K562 (cell line): ENCODE measurements around the gene EBNA1BP2. TPM values are rescaled to one million over a fixed set of nuclear protein-coding genes. Genes with fewer than 3 reads are reported as not detected.

Experiments used
- ATAC-seq: fragments of 200-7000 bp; cut with Tn5 transposase; 3 replicates; pipeline ENCODE4 v1.9.1; 2020; ENCODE audit warnings: moderate library complexity
- BruUV-seq: library from RNA; stranded (reverse); fragments of 400-500 nt; replicated peaks from 2 replicates; lab custom pipeline; 2021; lab: Mats Ljungman, UMichigan
- CTCF ChIA-PET: fragments of 300-600 bp; formaldehyde crosslinking; extraction: SDS; loops from one replicate; lab custom pipeline; 2021; ENCODE audit warnings: low intra/inter-chr PET ratio; lab: Yijun Ruan, JAX
- POLR2A ChIA-PET: fragments of 300-600, 350-650 bp; sonication (Branson Sonifier 250); formaldehyde crosslinking; extraction: SDS; loops from one replicate; lab custom pipeline; 2021; ENCODE audit warnings: antibody characterized with exemption, inconsistent platforms; lab: Yijun Ruan, JAX
- DNase-seq, 4 experiments: peaks; one replicate each; pipeline versions ENCODE4 v3.0.0 to v3.0.0-alpha.2; 2011 to 2018; ENCODE audit warnings: low spot score in 3 of 4, mixed read lengths in 3 of 4; ENCODE audit errors: extremely low read depth in 1 of 4
- FAIRE-seq: peaks from 2 replicates; lab custom pipeline; 2011; peaks lifted over from hg19 to GRCh38; lab: Jason Lieb, UNC
- H2AFZ ChIP-seq: 2 replicates; pipeline ENCODE4 v1.6.0; 2011; ENCODE audit warnings: low read depth, low read length, control low read depth, inconsistent platforms
- H3K27ac ChIP-seq: fragments of 200-600 bp; 3 replicates; pipeline ENCODE4 v1.8.0; 2011; ENCODE audit warnings: low read depth, mild to moderate bottlenecking, control low read depth, inconsistent platforms, low read length, moderate library complexity, mixed read lengths; ENCODE audit errors: extremely low read depth
- H3K27me3 ChIP-seq, 2 experiments: fragments of 300-600 bp in 1 of 2; 2 replicates in 1 of 2; 3 replicates in 1 of 2; pipeline versions ENCODE4 v1.6.0 to v1.8.0; 2011; ENCODE audit warnings: inconsistent platforms in 2 of 2, low read length in 2 of 2, mild to moderate bottlenecking in 1 of 2, mixed read lengths in 1 of 2, moderate library complexity in 1 of 2; ENCODE audit not compliant: control insufficient read depth in 2 of 2, insufficient read depth in 2 of 2
- H3K36me3 ChIP-seq: fragments of 300-600 bp; 3 replicates; pipeline ENCODE4 v1.8.0; 2011; ENCODE audit warnings: mild to moderate bottlenecking, low read length, inconsistent platforms; ENCODE audit not compliant: control insufficient read depth, insufficient read depth
- H3K4me1 ChIP-seq, 2 experiments: fragments of 200-600 bp in 1 of 2; replicated peaks in 1 of 2; 2 replicates in 1 of 2; 3 replicates in 1 of 2; pipeline versions ENCODE4 v1.5.1 to v1.8.0; 2011; ENCODE audit warnings: inconsistent platforms in 2 of 2, low read length in 2 of 2, mild to moderate bottlenecking in 1 of 2, mixed read lengths in 1 of 2, moderate library complexity in 1 of 2; ENCODE audit not compliant: control insufficient read depth in 2 of 2, insufficient read depth in 2 of 2
- H3K4me2 ChIP-seq: 2 replicates; pipeline ENCODE4 v1.6.1; 2011; ENCODE audit warnings: low read length, control low read depth, inconsistent platforms, mixed read lengths; ENCODE audit not compliant: insufficient read depth
- H3K4me3 ChIP-seq: fragments of 200-600 bp; sonication (generic), shearing (Covaris generic); 2 replicates; pipeline ENCODE4 v1.5.1; 2016; ENCODE audit warnings: control low read depth, inconsistent platforms
- H3K79me2 ChIP-seq: fragments of 200-600 bp; 3 replicates; pipeline ENCODE4 v1.8.0; 2011; ENCODE audit warnings: low read length, inconsistent platforms; ENCODE audit not compliant: control insufficient read depth, insufficient read depth
- H3K9ac ChIP-seq, 2 experiments: 2 replicates each; pipeline versions ENCODE4 v1.6.0 to v1.6.1; 2011; ENCODE audit warnings: low read depth in 2 of 2, low read length in 2 of 2, control low read depth in 1 of 2, inconsistent platforms in 1 of 2, mild to moderate bottlenecking in 1 of 2, mixed read lengths in 1 of 2; ENCODE audit not compliant: insufficient read depth in 1 of 2
- H3K9me1 ChIP-seq: one replicate; pipeline ENCODE4 v1.6.0; 2011; ENCODE audit warnings: inconsistent platforms, mild to moderate bottlenecking, low read length, moderate library complexity; ENCODE audit not compliant: control insufficient read depth, insufficient read depth
- H3K9me3 ChIP-seq: replicated peaks from 2 replicates; pipeline ENCODE4 v1.5.1; 2011; ENCODE audit warnings: low read depth, low read length, inconsistent platforms; ENCODE audit not compliant: control insufficient read depth, insufficient read depth
- H4K20me1 ChIP-seq: replicated peaks from 2 replicates; pipeline ENCODE4 v1.6.1; 2011; ENCODE audit warnings: low read length, inconsistent platforms, mixed read lengths; ENCODE audit not compliant: control insufficient read depth, insufficient read depth
- CBX5 ChIP-seq: IDR thresholded peaks from 2 replicates; pipeline ENCODE4 v1.6.1; 2014; ENCODE audit warnings: low read depth, borderline replicate concordance
- CSDE1 ChIP-seq, 2 experiments: fragments of 450-650 bp; IDR thresholded peaks; 2 replicates each; pipeline ENCODE4 v1.6.1; 2016; ENCODE audit warnings: mild to moderate bottlenecking in 1 of 2
- HNRNPK ChIP-seq: fragments of 200-400 bp; formaldehyde crosslinking; IDR thresholded peaks from one replicate; pipeline ENCODE4 v1.6.1; 2018; ENCODE audit warnings: mild to moderate bottlenecking, low read depth, low read length; ENCODE audit not compliant: poor library complexity, severe bottlenecking
- JUN ChIP-seq, 2 experiments: sonication (generic) in 1 of 2; formaldehyde crosslinking in 1 of 2; IDR thresholded peaks; 2 replicates each; pipeline versions ENCODE4 v1.6.1 to v1.8.0; 2012 to 2022; ENCODE audit warnings: borderline replicate concordance in 2 of 2, mild to moderate bottlenecking in 2 of 2, improper control_type of control experiment in 1 of 2, low read depth in 1 of 2, low read length in 1 of 2, missing genetic modification reagents in 1 of 2
- MXI1 ChIP-seq: IDR thresholded peaks from 2 replicates; pipeline ENCODE4 v1.6.1; 2011; ENCODE audit warnings: low read depth, mild to moderate bottlenecking, improper control_type of control experiment, low read length
- NFIX ChIP-seq: fragments of 250-450 bp; sonication (Bioruptor Pico); IDR thresholded peaks from 2 replicates; pipeline ENCODE4 v1.4.0; 2020; ENCODE audit warnings: low read depth, mild to moderate bottlenecking, moderate library complexity
- NR4A1 ChIP-seq, 2 experiments: fragments of 250-450 bp in 1 of 2; fragments of 450-650 bp in 1 of 2; sonication (Bioruptor Pico) in 1 of 2; IDR thresholded peaks; 2 replicates each; pipeline versions ENCODE4 v1.4.0 to v1.6.1; 2016 to 2020; ENCODE audit warnings: mild to moderate bottlenecking in 2 of 2, missing compliant biosample characterization in 1 of 2, missing genetic modification characterization in 1 of 2, moderate library complexity in 1 of 2
- PHF8 ChIP-seq: fragments of 200-600 bp; sonication (generic); IDR thresholded peaks from 2 replicates; pipeline ENCODE4 v1.6.1; 2012; ENCODE audit warnings: mixed run types, mild to moderate bottlenecking, inconsistent platforms, low read length, moderate library complexity, borderline replicate concordance
- RBM14 ChIP-seq: fragments of 200-400 bp; formaldehyde crosslinking; IDR thresholded peaks from 2 replicates; pipeline ENCODE4 v1.6.1; 2018; ENCODE audit warnings: low read depth, mild to moderate bottlenecking, low read length, moderate library complexity, borderline replicate concordance; ENCODE audit not compliant: insufficient read depth
- ZNF124 ChIP-seq: sonication (generic); formaldehyde crosslinking; IDR thresholded peaks from 2 replicates; pipeline ENCODE4 v1.8.1; 2022; ENCODE audit warnings: missing genetic modification reagents
- ZNF212 ChIP-seq: fragments of 450-650 bp; formaldehyde crosslinking; IDR thresholded peaks from 2 replicates; pipeline ENCODE4 v1.4.0; 2020; ENCODE audit warnings: mild to moderate bottlenecking
- ZNF263 ChIP-seq: sonication (generic); formaldehyde crosslinking; IDR thresholded peaks from 2 replicates; pipeline ENCODE4 v1.8.0; 2022; ENCODE audit warnings: mild to moderate bottlenecking, missing genetic modification reagents, borderline replicate concordance
- ZNF586 ChIP-seq: fragments of 450-650 bp; formaldehyde crosslinking; conservative IDR thresholded peaks from 2 replicates; pipeline ENCODE4 v1.4.0; 2020; ENCODE audit warnings: mild to moderate bottlenecking, moderate library complexity
- WGBS: fragments of 100-300 bp; shearing (Covaris generic); methylation state at CpG from one replicate; pipeline ENCODE4 v1.1.6; 2016; ENCODE audit warnings: low coverage, mixed read lengths; ENCODE audit not compliant: insufficient coverage; ENCODE audit errors: missing lambda C conversion rate; 5-methylcytosine and 5-hydroxymethylcytosine counted together
- in situ Hi-C: fragments of 300-500 bp; cut with MboI; formaldehyde crosslinking; loops from 4 replicates; pipeline ENCODE4 v1.15.0; 2018; ENCODE audit warnings: inconsistent platforms, mixed read lengths
- intact Hi-C: fragments of 100-400 bp; cut with micrococcal nuclease; formaldehyde crosslinking; loops from 2 replicates; pipeline ENCODE4 v1.14.2; 2022
- polyA plus RNA-seq, 8 experiments: library from polyadenylated mRNA; depleted of rRNA in 4 of 8; stranded (reverse) in 5 of 8; unstranded in 3 of 8; fragments of >200 nt; fragmentation: Nextera tagmentation in 2 of 8; fragmentation: Illumina TruSeq in 1 of 8; extraction: Ambion mirVana in 2 of 8; extraction: Trizol in 1 of 8; gene quantifications; 2 replicates each; pipeline versions ENCODE4 v1.2.1 to v1.2.3, GENCODE V29; 2011 to 2014; ENCODE audit warnings: inconsistent platforms in 1 of 8, missing spikeins in 1 of 8
- total RNA-seq, 7 experiments: library from RNA; depleted of rRNA in 6 of 7; stranded (reverse); fragments of >200 nt in 6 of 7; fragmentation: Illumina TruSeq in 2 of 7; extraction: Trizol in 2 of 7; gene quantifications; 2 replicates each; pipeline versions ENCODE4 v1.2.1 to v1.2.3, GENCODE V29; 2011 to 2021; ENCODE audit warnings: low replicate concordance in 1 of 7
- TF ChIP-seq, protein P1 (sequence below), 2 experiments: IDR thresholded peaks; 2 replicates each; pipeline ENCODE4 v1.6.1; 2011; ENCODE audit warnings: borderline replicate concordance in 1 of 2, control low read depth in 1 of 2, low read depth in 1 of 2, low read length in 1 of 2, mild to moderate bottlenecking in 1 of 2, mixed read lengths in 1 of 2, moderate library complexity in 1 of 2; ENCODE audit not compliant: insufficient read depth in 1 of 2, insufficient read length in 1 of 2, poor library complexity in 1 of 2, severe bottlenecking in 1 of 2; ENCODE audit errors: extremely low read depth in 1 of 2
- TF ChIP-seq, protein P2 (sequence below): fragments of 250-450 bp; sonication (Bioruptor Pico); IDR thresholded peaks from 2 replicates; pipeline ENCODE4 v1.5.0; 2021
- TF ChIP-seq, protein P3 (sequence below): fragments of 250-450 bp; sonication (Bioruptor Pico); IDR thresholded peaks from 2 replicates; pipeline ENCODE4 v1.8.0; 2021; ENCODE audit warnings: moderate library complexity, mild to moderate bottlenecking, inconsistent platforms

EBNA1BP2 gene
- total and polyA plus RNA-seq, 9 of the 15 experiments (the other 6 are each of a cell fraction or from before 2014, with no cell fraction given), result 95.2 to 349 (median 249) TPM

DNA sequence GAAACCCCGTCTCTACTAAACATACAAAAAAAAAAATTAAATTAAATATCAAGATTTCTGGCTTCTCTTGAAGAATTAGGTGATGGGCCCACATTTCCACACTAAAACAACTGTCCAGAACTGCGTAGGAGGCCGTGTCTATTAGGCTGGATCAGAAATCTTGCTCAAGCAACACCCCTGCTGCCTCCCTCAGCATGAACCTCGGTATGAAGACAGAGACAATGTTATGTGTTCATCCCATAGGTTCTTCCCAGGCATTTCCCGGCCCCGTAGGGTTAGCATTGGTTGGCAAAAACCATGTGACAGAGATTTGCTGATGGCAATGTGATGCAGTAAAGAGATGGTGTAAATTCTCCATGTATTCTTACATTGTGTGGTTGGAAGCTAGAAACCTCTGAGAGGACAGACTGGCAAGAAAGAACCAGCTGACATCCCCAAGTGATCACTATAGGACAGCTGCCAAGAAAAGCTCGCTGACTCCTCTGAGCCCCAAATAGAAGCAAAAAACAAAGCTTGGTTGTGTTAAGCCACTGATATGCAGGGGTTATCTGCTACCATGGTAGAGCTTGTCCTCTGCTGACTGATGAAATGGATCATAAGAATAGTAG, 34.5 kb downstream of the EBNA1BP2 start:
- in situ Hi-C loops, result no loop called here
- intact Hi-C loops, result no loop called here
- no peak overlapping the region for H3K4me2 ChIP-seq
- no peaks in the 10 kb centered on the region; a peak in 1 of 5 replicates for H3K4me1 ChIP-seq
- ATAC-seq, result no peak
- FAIRE-seq, result no peak
- no peak overlapping the region for H3K9ac ChIP-seq
- CTCF ChIA-PET, result no interaction called here
- POLR2A ChIA-PET, result interaction anchor here (0.5 to 1.3 kb wide), 2 partner anchors 12 to 39 kb away, joined by 3 to 4 read pairs; no protein-coding TSS in a partner anchor
- H3K27me3 ChIP-seq, result peaks cover 2 to 20% of the 10 kb centered on the region in 2 experiments; a peak in 3 of 5 replicates
- H4K20me1 ChIP-seq, result no peaks in the 10 kb centered on the region
- no TSS peak for BruUV-seq
- H3K9me3 ChIP-seq, result no peaks in the 10 kb centered on the region
- H3K79me2 ChIP-seq, result no peaks in the 10 kb centered on the region
- H3K9me1 ChIP-seq, result no peaks in the 10 kb centered on the region
- no peak overlapping the region for H2AFZ ChIP-seq
- H3K36me3 ChIP-seq, result no peaks in the 10 kb centered on the region
- no peak for DNase-seq
- 2% methylated on average over 7 of the region's 7 CpGs for WGBS
- no peak overlapping the region for H3K27ac ChIP-seq
- H3K4me3 ChIP-seq, result no peak overlapping the region
- TF ChIP-seq, protein P1, sequence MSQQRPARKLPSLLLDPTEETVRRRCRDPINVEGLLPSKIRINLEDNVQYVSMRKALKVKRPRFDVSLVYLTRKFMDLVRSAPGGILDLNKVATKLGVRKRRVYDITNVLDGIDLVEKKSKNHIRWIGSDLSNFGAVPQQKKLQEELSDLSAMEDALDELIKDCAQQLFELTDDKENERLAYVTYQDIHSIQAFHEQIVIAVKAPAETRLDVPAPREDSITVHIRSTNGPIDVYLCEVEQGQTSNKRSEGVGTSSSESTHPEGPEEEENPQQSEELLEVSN (IDR thresholded peaks at IDR 0.05; ENCODE audit: borderline replicate concordance in 1 of 2, extremely low read depth in 1 of 2, insufficient read depth in 1 of 2, insufficient read length in 1 of 2, low read depth in 1 of 2, low read length in 1 of 2, poor library complexity in 1 of 2, severe bottlenecking in 1 of 2), result no peak
- TF ChIP-seq ZNF124, result no peak
- TF ChIP-seq, protein P2, sequence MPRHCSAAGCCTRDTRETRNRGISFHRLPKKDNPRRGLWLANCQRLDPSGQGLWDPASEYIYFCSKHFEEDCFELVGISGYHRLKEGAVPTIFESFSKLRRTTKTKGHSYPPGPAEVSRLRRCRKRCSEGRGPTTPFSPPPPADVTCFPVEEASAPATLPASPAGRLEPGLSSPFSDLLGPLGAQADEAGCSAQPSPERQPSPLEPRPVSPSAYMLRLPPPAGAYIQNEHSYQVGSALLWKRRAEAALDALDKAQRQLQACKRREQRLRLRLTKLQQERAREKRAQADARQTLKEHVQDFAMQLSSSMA (CRISPR knock-in tag), result no peak
- TF ChIP-seq, protein P3, sequence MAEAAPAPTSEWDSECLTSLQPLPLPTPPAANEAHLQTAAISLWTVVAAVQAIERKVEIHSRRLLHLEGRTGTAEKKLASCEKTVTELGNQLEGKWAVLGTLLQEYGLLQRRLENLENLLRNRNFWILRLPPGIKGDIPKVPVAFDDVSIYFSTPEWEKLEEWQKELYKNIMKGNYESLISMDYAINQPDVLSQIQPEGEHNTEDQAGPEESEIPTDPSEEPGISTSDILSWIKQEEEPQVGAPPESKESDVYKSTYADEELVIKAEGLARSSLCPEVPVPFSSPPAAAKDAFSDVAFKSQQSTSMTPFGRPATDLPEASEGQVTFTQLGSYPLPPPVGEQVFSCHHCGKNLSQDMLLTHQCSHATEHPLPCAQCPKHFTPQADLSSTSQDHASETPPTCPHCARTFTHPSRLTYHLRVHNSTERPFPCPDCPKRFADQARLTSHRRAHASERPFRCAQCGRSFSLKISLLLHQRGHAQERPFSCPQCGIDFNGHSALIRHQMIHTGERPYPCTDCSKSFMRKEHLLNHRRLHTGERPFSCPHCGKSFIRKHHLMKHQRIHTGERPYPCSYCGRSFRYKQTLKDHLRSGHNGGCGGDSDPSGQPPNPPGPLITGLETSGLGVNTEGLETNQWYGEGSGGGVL (CRISPR knock-in tag), result no peak
- no peak for TF ChIP-seq NFIX (CRISPR knock-in tag)
- TF ChIP-seq HNRNPK, result no peak
- TF ChIP-seq JUN (IDR thresholded peaks at IDR 0.05; ENCODE audit: borderline replicate concordance, low read depth, low read length), result no peak
- TF ChIP-seq JUN (CRISPR knock-in tag; IDR thresholded peaks at IDR 0.05; ENCODE audit: borderline replicate concordance), result no peak
- TF ChIP-seq CSDE1 (IDR thresholded peaks at IDR 0.05), result no peak
- TF ChIP-seq NR4A1 (CRISPR knock-in tag; IDR thresholded peaks at IDR 0.05), result no peak
- TF ChIP-seq NR4A1 (tag; IDR thresholded peaks at IDR 0.05), result no peak
- no peak for TF ChIP-seq ZNF263 (CRISPR knock-in tag)
- TF ChIP-seq RBM14, result no peak
- TF ChIP-seq PHF8, result no peak
- no peak for TF ChIP-seq CBX5
- no peak for TF ChIP-seq ZNF586 (CRISPR knock-in tag)
- no peak for TF ChIP-seq MXI1
- no peak for TF ChIP-seq ZNF212 (CRISPR knock-in tag)
